Natural killer cell (primary cell): ENCODE results near the gene NFE2. TPM values are rescaled to one million over a fixed set of nuclear protein-coding genes. Genes with fewer than 3 reads are reported as not detected.
"Not testable (repeated sequence)": the region's sequence is repeated elsewhere in the genome, so short reads cannot be mapped to it uniquely, and the experiment has no call there.

ENCODE experiments used
- ATAC-seq, 3 donors: fragments of 150-1000 bp in 2 of 3; fragments of 200-7000 bp in 1 of 3; cut with Tn5 transposase; 1 replicate in 1 of 3; 2 replicates in 2 of 3; pipeline ENCODE4 v1.10.0; 2021; ENCODE audit warnings: mild to moderate bottlenecking in 2 of 3, moderate library complexity in 2 of 3
- DNase-seq, 2 donors: peaks; one replicate each; pipeline versions ENCODE4 v3.0.0 to v3.0.0-alpha.2; 2013 to 2021; ENCODE audit warnings: mixed read lengths in 1 of 2
- H3K27ac ChIP-seq: one replicate; pipeline ENCODE4 v1.5.1; 2013; ENCODE audit warnings: mild to moderate bottlenecking, low read length
- H3K27me3 ChIP-seq: one replicate; pipeline ENCODE4 v1.6.1; 2013; ENCODE audit warnings: low read length; ENCODE audit not compliant: control insufficient read depth, insufficient read depth
- H3K36me3 ChIP-seq: one replicate; pipeline ENCODE4 v1.6.1; 2013; ENCODE audit warnings: low read length; ENCODE audit not compliant: control insufficient read depth, insufficient read depth
- H3K4me1 ChIP-seq: one replicate; pipeline ENCODE4 v1.6.1; 2013; ENCODE audit warnings: low read length; ENCODE audit not compliant: control insufficient read depth, insufficient read depth
- H3K4me3 ChIP-seq: one replicate; pipeline ENCODE4 v1.5.1; 2013; ENCODE audit warnings: low read length
- H3K9me3 ChIP-seq: one replicate; pipeline ENCODE4 v1.6.1; 2013; ENCODE audit warnings: low read length; ENCODE audit not compliant: control insufficient read depth, insufficient read depth
- H3K27ac Mint-ChIP-seq, 2 donors: one replicate each; pipeline ENCODE4 v1.8.0; 2022; ENCODE audit warnings: mild to moderate bottlenecking in 2 of 2, mixed read lengths in 2 of 2, moderate library complexity in 1 of 2
- H3K27me3 Mint-ChIP-seq, 2 donors: one replicate each; pipeline ENCODE4 v1.8.0; 2022; ENCODE audit warnings: low read depth in 2 of 2, mixed read lengths in 2 of 2
- H3K36me3 Mint-ChIP-seq: one replicate; pipeline ENCODE4 v1.8.0; 2022; ENCODE audit warnings: mixed read lengths
- H3K4me1 Mint-ChIP-seq, 2 donors: one replicate each; pipeline ENCODE4 v1.8.0; 2022; ENCODE audit warnings: mixed read lengths in 2 of 2
- H3K4me3 Mint-ChIP-seq: one replicate; pipeline ENCODE4 v1.8.0; 2022; ENCODE audit warnings: mild to moderate bottlenecking, moderate library complexity, mixed read lengths
- H3K9me3 Mint-ChIP-seq, 2 donors: one replicate each; pipeline ENCODE4 v1.8.0; 2022; ENCODE audit warnings: mixed read lengths in 2 of 2
- CTCF ChIP-seq: fragments of 200-600 bp; IDR thresholded peaks from one replicate; pipeline ENCODE4 v1.8.0; 2022; ENCODE audit warnings: antibody characterized with exemption
- WGBS: methylation state at CpG from one replicate; pipeline ENCODE4 v1.1.7; 2013; ENCODE audit warnings: missing lambda C conversion rate; ENCODE audit not compliant: insufficient coverage; 5-methylcytosine and 5-hydroxymethylcytosine counted together
- intact Hi-C: fragments of 100-400 bp; cut with micrococcal nuclease; formaldehyde crosslinking; loops from one replicate; pipeline ENCODE4 v1.14.2; 2022
- total RNA-seq, 4 donors: library from RNA; stranded (reverse); fragments of 120-200 nt in 1 of 4; gene quantifications; one replicate each; pipeline versions ENCODE4 v1.2.3 to v1.2.4, GENCODE V29; 2013 to 2022

The NFE2 gene
- total RNA-seq, 3 donors from 2014 or later (not counting 1 experiment from before 2014, with no cell fraction given) = 2.0 to 15.4 (median 2.0) TPM

- intact Hi-C loops = loop anchor here (5.0 to 10.0 kb wide), 3 partner anchors 214 to 326 kb away; partner anchors contain the start of gene NCKAP1L
- Histone ChIP-seq H3K4me3 (no peak overlapping the region), H3K27ac (no peak overlapping the region), H3K4me1 (peaks cover 45% of the 10 kb centered on the region), H3K9me3 (no peaks in the 10 kb centered on the region), H3K27me3 (no peaks in the 10 kb centered on the region), H3K36me3 (peaks cover 64% of the 10 kb centered on the region)
- no peak for ATAC-seq
- TF ChIP-seq CTCF = no peak
- no peaks in the 10 kb centered on the region for H3K27me3 Mint-ChIP-seq
- 42% methylated on average over 10 of the region's 11 CpGs for WGBS
- peaks cover 6 to 18% of the 10 kb centered on the region in 2 donors for H3K4me1 Mint-ChIP-seq
- H3K4me3 Mint-ChIP-seq = no peak overlapping the region
- no peaks in the 10 kb centered on the region for H3K9me3 Mint-ChIP-seq
- H3K27ac Mint-ChIP-seq = no peak overlapping the region
- peak in 1 of 2 donors; percentile 36 for DNase-seq
- H3K36me3 Mint-ChIP-seq = peaks cover 44% of the 10 kb centered on the region
These were observed 17.7 kb downstream of the NFE2 start for GRCh38 chr12:54282949-54283593.

- H3K27me3 ChIP-seq, ATAC-seq, H3K27me3 Mint-ChIP-seq, H3K9me3 ChIP-seq, DNase-seq, H3K9me3 Mint-ChIP-seq, H3K4me3 Mint-ChIP-seq, H3K27ac Mint-ChIP-seq: not testable (repeated sequence)
- H3K4me3 ChIP-seq = peak overlapping the region; percentile 77
- peaks cover under 1 to 11% of the 10 kb centered on the region in 2 donors for H3K4me1 Mint-ChIP-seq
- H3K36me3 Mint-ChIP-seq = peaks cover 36% of the 10 kb centered on the region
- H3K4me1 ChIP-seq = peaks cover 49% of the 10 kb centered on the region
- intact Hi-C loops = loop anchor here (2.0 to 10.0 kb wide), 4 partner anchors 43 to 324 kb away; partner anchors contain the start of genes COPZ1 and NCKAP1L
- H3K36me3 ChIP-seq = peaks cover 50% of the 10 kb centered on the region
- WGBS = 0% methylated on average over 2 of the region's 4 CpGs
- H3K27ac ChIP-seq = peak overlapping the region; percentile 94
These were observed 19.1 kb downstream of the NFE2 start for GRCh38 chr12:54281694-54282093.

GRCh38 chr12:54281261-54281638 lies 19.6 kb downstream of the NFE2 start:
- not testable (repeated sequence) for H3K4me1 Mint-ChIP-seq, H3K27me3 Mint-ChIP-seq, H3K27me3 ChIP-seq, H3K9me3 Mint-ChIP-seq, H3K27ac Mint-ChIP-seq, H3K4me3 Mint-ChIP-seq, H3K9me3 ChIP-seq, DNase-seq, ATAC-seq
- Histone ChIP-seq H3K36me3 (peaks cover 46% of the 10 kb centered on the region), H3K27ac (peak overlapping the region; percentile 94), H3K4me1 (peaks cover 49% of the 10 kb centered on the region), H3K4me3 (peak overlapping the region; percentile 77)
- H3K36me3 Mint-ChIP-seq = peaks cover 34% of the 10 kb centered on the region
- intact Hi-C loops = loop anchor here (2.0 to 10.0 kb wide), 4 partner anchors 44 to 324 kb away; partner anchors contain the start of genes COPZ1 and NCKAP1L
- WGBS = 0% methylated on average over 7 of the region's 10 CpGs

GRCh38 chr12:54280468-54281260 lies 20.2 kb downstream of the NFE2 start, which contains the start of gene HNRNPA1:
HNRNPA1 (plus strand) TSS chr12:54280726; CDS start chr12:54280808, 82 bp downstream.
- Histone ChIP-seq H3K4me1 (peaks cover 45% of the 10 kb centered on the region), H3K4me3 (peak within 1 kb of the TSS; percentile 77), H3K36me3 (peaks cover 40% of the 10 kb centered on the region), H3K27ac (peak within 1 kb of the TSS; percentile 94), H3K27me3 (no peaks in the 10 kb centered on the region), H3K9me3 (no peaks in the 10 kb centered on the region)
- peaks cover 3 to 7% of the 10 kb centered on the region in 2 donors for H3K4me1 Mint-ChIP-seq
- intact Hi-C loops = loop anchor here (1.0 to 10.0 kb wide), 5 partner anchors 44 to 323 kb away; partner anchors contain the start of genes COPZ1 and NCKAP1L
- peak; percentile 78 to 93 (median 81) for ATAC-seq
- no peaks in the 10 kb centered on the region for H3K9me3 Mint-ChIP-seq
- H3K27ac Mint-ChIP-seq = no peak within 1 kb of the TSS
- no peak within 1 kb of the TSS for H3K4me3 Mint-ChIP-seq
- H3K27me3 Mint-ChIP-seq = no peaks in the 10 kb centered on the region
- DNase-seq = peak; percentile 90 to 99
- H3K36me3 Mint-ChIP-seq = peaks cover 34% of the 10 kb centered on the region
- no peak for TF ChIP-seq CTCF
- under 1% methylated on average over 48 of the region's 48 CpGs for WGBS
